GM12872 (cell line): ENCODE data around the gene NINL.

Experiments
- TF ChIP-seq, protein P1 (sequence below): IDR thresholded peaks from 3 replicates; pipeline ENCODE4 v1.5.1; 2011; ENCODE audit warnings: low read depth, mild to moderate bottlenecking, low read length, moderate library complexity; ENCODE audit not compliant: insufficient read depth

Gene NINL

DNA sequence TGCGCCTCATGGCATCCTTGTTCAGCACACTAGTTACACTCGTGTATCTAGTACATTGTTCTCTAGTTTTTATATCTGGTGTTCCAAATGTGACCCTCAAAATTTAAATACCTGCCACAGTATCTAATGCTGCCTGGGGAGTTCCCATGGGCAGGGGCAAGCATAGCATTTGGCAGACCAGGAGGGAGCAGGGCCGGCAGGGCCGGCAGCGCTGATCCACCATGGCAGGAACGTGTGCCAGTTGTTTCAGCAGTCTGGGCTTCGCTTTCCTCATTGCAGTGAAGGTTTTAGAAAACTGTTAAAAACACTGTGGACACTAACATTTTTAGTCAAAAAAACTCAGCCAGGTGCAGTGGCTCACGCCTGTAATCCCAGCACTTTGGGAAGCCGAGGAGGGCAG, 19.3 kb upstream of the NINL start:
- TF ChIP-seq, protein P1, sequence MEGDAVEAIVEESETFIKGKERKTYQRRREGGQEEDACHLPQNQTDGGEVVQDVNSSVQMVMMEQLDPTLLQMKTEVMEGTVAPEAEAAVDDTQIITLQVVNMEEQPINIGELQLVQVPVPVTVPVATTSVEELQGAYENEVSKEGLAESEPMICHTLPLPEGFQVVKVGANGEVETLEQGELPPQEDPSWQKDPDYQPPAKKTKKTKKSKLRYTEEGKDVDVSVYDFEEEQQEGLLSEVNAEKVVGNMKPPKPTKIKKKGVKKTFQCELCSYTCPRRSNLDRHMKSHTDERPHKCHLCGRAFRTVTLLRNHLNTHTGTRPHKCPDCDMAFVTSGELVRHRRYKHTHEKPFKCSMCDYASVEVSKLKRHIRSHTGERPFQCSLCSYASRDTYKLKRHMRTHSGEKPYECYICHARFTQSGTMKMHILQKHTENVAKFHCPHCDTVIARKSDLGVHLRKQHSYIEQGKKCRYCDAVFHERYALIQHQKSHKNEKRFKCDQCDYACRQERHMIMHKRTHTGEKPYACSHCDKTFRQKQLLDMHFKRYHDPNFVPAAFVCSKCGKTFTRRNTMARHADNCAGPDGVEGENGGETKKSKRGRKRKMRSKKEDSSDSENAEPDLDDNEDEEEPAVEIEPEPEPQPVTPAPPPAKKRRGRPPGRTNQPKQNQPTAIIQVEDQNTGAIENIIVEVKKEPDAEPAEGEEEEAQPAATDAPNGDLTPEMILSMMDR: no peak

DNA sequence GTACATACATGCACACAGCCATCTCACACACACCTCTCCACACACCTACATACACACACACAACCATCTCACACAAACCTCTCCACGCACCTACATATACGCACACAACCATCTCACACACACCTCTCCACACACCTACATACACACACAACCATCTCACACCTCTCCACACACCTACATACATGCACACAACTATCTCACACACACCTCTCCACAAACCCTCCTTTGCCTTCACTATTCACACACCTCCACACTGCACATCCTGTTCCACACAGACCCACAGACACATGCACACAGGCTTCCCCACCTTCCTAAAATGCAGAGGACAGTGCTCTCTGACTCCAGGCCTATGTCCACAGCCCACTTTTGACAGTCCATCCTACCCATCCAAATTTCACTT, 16.3 kb upstream of the NINL start:
- TF ChIP-seq, protein P1: no peak

DNA sequence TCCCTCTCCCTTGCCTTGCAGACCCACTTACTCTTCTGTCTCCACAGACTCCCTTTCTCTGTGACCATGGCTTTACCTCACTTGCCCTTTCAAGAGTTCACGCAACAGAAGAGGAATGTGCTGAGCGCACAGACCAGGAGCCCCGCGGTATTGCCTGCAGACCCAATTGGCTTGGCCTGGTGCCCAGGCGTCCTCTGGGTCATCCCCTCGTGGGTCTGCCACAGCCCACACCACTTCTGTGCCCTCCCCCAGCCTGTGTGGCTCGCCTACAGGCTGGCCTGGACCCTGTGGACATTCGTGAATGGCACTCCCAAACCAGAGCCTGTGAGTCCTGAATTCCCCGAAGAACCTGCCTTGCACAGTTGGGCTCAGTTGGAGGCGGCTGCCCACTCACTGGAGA, 15.3 kb upstream of the NINL start:
- TF ChIP-seq, protein P1: no peak

DNA sequence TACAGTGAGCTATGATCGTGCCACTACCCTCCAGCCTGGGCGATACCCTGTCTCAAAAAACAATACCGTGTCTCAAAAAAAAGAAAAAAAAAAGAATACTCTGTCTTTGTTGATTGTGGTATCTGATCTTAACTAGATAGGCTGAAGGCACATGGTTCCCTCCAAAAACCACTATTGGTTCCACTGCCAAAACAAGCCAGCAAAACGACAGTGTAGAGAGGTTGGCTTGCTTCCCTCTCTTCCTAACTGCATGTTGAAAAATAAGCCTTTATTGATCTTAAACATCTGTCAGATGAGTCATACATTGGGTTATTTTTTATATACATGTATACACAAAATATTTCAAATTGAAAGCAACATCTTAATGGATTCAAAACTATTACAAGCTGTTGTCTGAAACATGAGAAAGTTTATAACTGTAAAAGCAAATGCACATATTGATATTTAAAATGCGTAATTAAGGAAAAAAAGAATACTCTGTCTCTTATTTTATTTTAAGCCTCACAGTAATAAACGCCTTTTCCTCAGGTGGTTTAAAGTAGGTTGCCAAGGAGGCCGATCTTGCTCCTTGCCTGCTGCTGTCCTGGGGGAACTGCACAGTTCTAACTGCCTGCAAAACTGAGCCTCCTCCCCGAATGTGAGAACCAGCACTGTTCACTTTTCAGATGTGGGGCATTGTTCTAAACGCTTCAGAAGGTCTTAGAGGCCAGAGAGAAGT, 7.0 kb upstream of the NINL start:
- TF ChIP-seq, protein P1: no peak

DNA sequence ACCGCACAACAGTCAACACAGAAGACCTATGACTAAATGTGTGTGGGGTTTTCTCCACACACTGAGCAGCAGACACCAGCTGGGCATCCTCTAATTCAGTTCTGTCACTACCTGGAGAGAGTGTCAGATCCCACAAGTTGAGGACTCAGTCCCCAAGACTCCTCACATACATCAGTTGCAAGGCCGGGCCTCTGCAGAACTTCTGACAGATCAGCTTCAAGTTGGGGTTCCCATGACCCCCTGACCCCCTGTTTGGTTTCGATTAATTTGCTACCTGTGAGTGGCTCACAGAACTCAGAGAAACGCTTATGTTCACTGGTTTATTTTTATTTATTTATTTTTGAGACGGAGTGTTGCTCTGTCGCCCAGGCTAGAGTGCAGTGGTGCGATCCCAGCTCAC, 3.2 kb upstream of the NINL start:
- TF ChIP-seq, protein P1: no peak

DNA sequence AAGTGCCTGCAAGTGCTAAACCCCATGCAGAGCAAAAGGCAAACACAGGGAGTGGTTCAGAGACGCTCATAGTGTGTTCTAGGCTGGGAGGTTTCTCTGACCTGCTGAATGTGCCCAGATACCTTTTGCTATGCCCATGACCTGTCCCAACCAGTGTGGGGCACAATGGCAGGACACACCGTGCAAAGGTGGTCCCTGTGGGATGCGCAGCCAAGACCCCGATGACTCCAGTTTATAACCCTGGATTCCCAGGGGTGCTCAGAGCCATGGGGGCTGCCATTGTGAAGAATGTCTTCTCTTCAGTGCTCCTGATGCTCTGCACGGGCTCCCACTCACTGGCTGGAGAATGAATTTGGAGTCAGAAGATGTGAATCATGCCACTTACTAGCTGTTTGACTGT, 2.2 kb upstream of the NINL start:
- TF ChIP-seq, protein P1: no peak

DNA sequence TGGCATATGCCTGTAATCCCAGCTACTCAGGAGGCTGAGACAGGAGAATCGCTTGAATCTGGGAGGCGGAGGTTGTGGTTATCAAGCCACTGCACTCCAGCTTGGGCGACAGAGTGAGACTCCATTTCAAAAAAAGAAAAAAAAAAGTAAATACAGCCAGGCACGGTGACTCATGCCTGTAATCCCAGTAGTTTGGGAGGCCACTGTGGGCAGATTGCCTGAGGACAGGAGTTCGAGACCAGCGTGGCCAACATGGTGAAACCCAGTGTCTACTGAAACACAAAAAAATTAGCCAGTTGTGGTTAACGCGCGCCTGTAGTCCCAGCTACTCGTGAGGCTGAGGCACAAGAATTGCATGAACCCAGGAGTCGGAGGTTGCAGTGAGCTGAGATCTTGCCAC, 1.5 kb upstream of the NINL start:
- TF ChIP-seq, protein P1: no peak
